B cell (primary cell): Measurements from ENCODE around the gene MAZ. TPM values are rescaled to one million over a fixed set of nuclear protein-coding genes. Genes with fewer than 3 reads are reported as not detected.
A peak's percentile ranks its signal among the peaks of the same experiment; 100 is the strongest.

Experiments used
- ATAC-seq: fragments of 200-7000 bp; cut with Tn5 transposase; one replicate; pipeline ENCODE4 v1.10.0; 2021; ENCODE audit warnings: low read depth, mild to moderate bottlenecking, moderate number of reproducible peaks, moderate library complexity
- CTCF ChIA-PET: fragments of 350-600 bp; sonication (Branson Sonifier 250); formaldehyde crosslinking; loops from one replicate; lab custom pipeline; 2021; ENCODE audit warnings: antibody characterized with exemption, inconsistent platforms; lab: Charles Lee
- POLR2A ChIA-PET: fragments of 350-600 bp; sonication (Branson Sonifier 250); formaldehyde crosslinking; loops from one replicate; lab custom pipeline; 2021; ENCODE audit warnings: antibody characterized with exemption; lab: Charles Lee
- DNase-seq: peaks from one replicate; pipeline ENCODE4 v3.0.0; 2013
- H2AFZ ChIP-seq: 2 replicates; pipeline ENCODE4 v1.6.1; 2012; ENCODE audit warnings: mild to moderate bottlenecking, low read depth, low read length; ENCODE audit not compliant: insufficient read depth, poor library complexity, severe bottlenecking
- H3K27ac ChIP-seq, 2 donors: 1 replicate in 1 of 2; 2 replicates in 1 of 2; pipeline ENCODE4 v1.5.1; 2012 to 2013; ENCODE audit warnings: low read length in 2 of 2, mild to moderate bottlenecking in 2 of 2, moderate library complexity in 1 of 2
- H3K27me3 ChIP-seq, 4 experiments: fragments of 200-600 bp in 1 of 4; sonication (generic) in 1 of 4; replicated peaks in 1 of 4; 1 replicate in 2 of 4; 2 replicates in 2 of 4; pipeline versions ENCODE4 v1.6.1 to v1.7.0; 2013 to 2016; ENCODE audit warnings: low read length in 3 of 4, mild to moderate bottlenecking in 2 of 4, mixed read lengths in 1 of 4, moderate library complexity in 1 of 4; ENCODE audit not compliant: insufficient read depth in 4 of 4, control insufficient read depth in 3 of 4; ENCODE audit errors: control extremely low read depth in 1 of 4
- H3K36me3 ChIP-seq, 2 experiments: replicated peaks in 1 of 2; 1 replicate in 1 of 2; 2 replicates in 1 of 2; pipeline versions ENCODE4 v1.6.1 to v1.7.1; 2013; ENCODE audit warnings: low read length in 1 of 2; ENCODE audit not compliant: insufficient read depth in 2 of 2, control insufficient read depth in 1 of 2; ENCODE audit errors: control extremely low read depth in 1 of 2, extremely low read depth in 1 of 2
- H3K4me1 ChIP-seq, 2 donors: fragments of 200-600 bp in 1 of 2; sonication (generic) in 1 of 2; 1 replicate in 1 of 2; 2 replicates in 1 of 2; pipeline versions ENCODE4 v1.5.1 to v1.6.1; 2013 to 2017; ENCODE audit warnings: low read length in 2 of 2; ENCODE audit not compliant: control insufficient read depth in 2 of 2, insufficient read depth in 2 of 2
- H3K4me2 ChIP-seq: replicated peaks from 2 replicates; pipeline ENCODE3; 2012; ENCODE audit warnings: mild to moderate bottlenecking, low read depth, low read length; ENCODE audit not compliant: poor library complexity, severe bottlenecking
- H3K4me3 ChIP-seq, 5 experiments: fragments of 200-600 bp in 1 of 5; sonication (generic) in 1 of 5; 1 replicate in 3 of 5; 2 replicates in 2 of 5; pipeline versions ENCODE4 v1.5.1 to v1.7.0; 2011 to 2016; ENCODE audit warnings: low read length in 4 of 5, mild to moderate bottlenecking in 4 of 5, low read depth in 2 of 5, control low read depth in 1 of 5, moderate library complexity in 1 of 5; ENCODE audit not compliant: insufficient read depth in 1 of 5; ENCODE audit errors: control extremely low read depth in 1 of 5, extremely low read depth in 1 of 5
- H3K79me2 ChIP-seq: fragments of 200-600 bp; sonication (generic); one replicate; pipeline ENCODE4 v1.6.0; 2016; ENCODE audit warnings: low read length; ENCODE audit not compliant: control insufficient read depth, insufficient read depth
- H3K9ac ChIP-seq: fragments of 200-600 bp; sonication (generic); 2 replicates; pipeline ENCODE4 v1.6.1; 2017; ENCODE audit warnings: mild to moderate bottlenecking, low read length, moderate library complexity
- H3K9me3 ChIP-seq, 3 donors: one replicate each; pipeline versions ENCODE4 v1.6.1 to v1.7.1; 2013; ENCODE audit warnings: low read length in 2 of 3; ENCODE audit not compliant: control insufficient read depth in 2 of 3, insufficient read depth in 1 of 3; ENCODE audit errors: control extremely low read depth in 1 of 3
- H4K20me1 ChIP-seq: 2 replicates; pipeline ENCODE4 v1.6.0; 2012; ENCODE audit warnings: mild to moderate bottlenecking, low read length; ENCODE audit not compliant: insufficient read depth, control insufficient read depth, poor library complexity, severe bottlenecking
- H3K27ac Mint-ChIP-seq: one replicate; pipeline ENCODE4 v1.8.0; 2021; ENCODE audit warnings: mixed read lengths
- H3K27me3 Mint-ChIP-seq: one replicate; pipeline ENCODE4 v1.8.0; 2021; ENCODE audit warnings: mixed read lengths
- H3K4me1 Mint-ChIP-seq: one replicate; pipeline ENCODE4 v1.8.0; 2021; ENCODE audit warnings: mixed read lengths
- H3K4me3 Mint-ChIP-seq: one replicate; pipeline ENCODE4 v1.8.0; 2021; ENCODE audit warnings: mixed read lengths
- H3K9me3 Mint-ChIP-seq: one replicate; pipeline ENCODE4 v1.8.0; 2022; ENCODE audit warnings: mixed read lengths; ENCODE audit not compliant: insufficient read depth
- CTCF ChIP-seq: fragments of 200-600 bp; IDR thresholded peaks from one replicate; pipeline ENCODE4 v1.8.0; 2022; ENCODE audit warnings: antibody characterized with exemption, mild to moderate bottlenecking
- EZH2 ChIP-seq: IDR thresholded peaks from 2 replicates; pipeline ENCODE4 v1.6.1; 2012; ENCODE audit warnings: borderline replicate concordance, low read depth, mild to moderate bottlenecking, moderate library complexity, low read length; ENCODE audit not compliant: insufficient read depth, poor library complexity, severe bottlenecking
- WGBS: methylation state at CpG from one replicate; pipeline ENCODE4 v1.1.5; 2013; ENCODE audit warnings: missing lambda C conversion rate; ENCODE audit not compliant: insufficient coverage; 5-methylcytosine and 5-hydroxymethylcytosine counted together
- intact Hi-C: fragments of 100-400 bp; cut with micrococcal nuclease; formaldehyde crosslinking; loops from one replicate; pipeline ENCODE4 v1.10.0; 2022
- polyA plus RNA-seq: library from polyadenylated mRNA; depleted of rRNA; stranded (reverse); fragments of >200 nt; gene quantifications from 2 replicates; pipeline ENCODE4 v1.2.3, GENCODE V29; 2012
- total RNA-seq, 2 donors: library from RNA; stranded (reverse); fragments of 120-200 nt in 1 of 2; gene quantifications; 1 replicate in 1 of 2; 2 replicates in 1 of 2; pipeline versions ENCODE4 v1.2.3 to v1.2.4, GENCODE V29; 2013 to 2022

MAZ gene
- total and polyA plus RNA-seq, 2 donors (not counting 1 experiment from before 2014, with no cell fraction given), result 170 to 198 TPM

- peak overlapping the region; percentile 92 for H3K4me2 ChIP-seq
- no peak for TF ChIP-seq EZH2
- TF ChIP-seq CTCF, result peak; percentile 13
- no peaks in the 10 kb centered on the region for H3K27me3 ChIP-seq
- H3K4me1 ChIP-seq, result peaks cover 42 to 48% of the 10 kb centered on the region in 2 donors
- POLR2A ChIA-PET, result interaction anchor here (0.6 to 4.3 kb wide), 13 partner anchors 8 to 572 kb away, joined by 3 to 31 read pairs (median 5); partner anchors contain the start of genes C16orf54, KIF22, MVP and PAGR1
- intact Hi-C loops, result loop anchor here (1.0 to 5.0 kb wide), 4 partner anchors 11 to 121 kb away; partner anchors contain the start of genes KCTD13, KIF22 and PAGR1
- H3K27ac ChIP-seq, result peak overlapping the region; percentile 87 to 91
- no peaks in the 10 kb centered on the region for H3K9me3 Mint-ChIP-seq
- H3K27ac Mint-ChIP-seq, result peak overlapping the region; percentile 100
- WGBS, result under 1% methylated on average over 73 of the region's 103 CpGs
- peaks cover 4 to 23% of the 10 kb centered on the region in 2 experiments for H3K36me3 ChIP-seq
- peaks cover 31% of the 10 kb centered on the region for H3K79me2 ChIP-seq
- peak; percentile 69 for ATAC-seq
- H3K27me3 Mint-ChIP-seq, result no peaks in the 10 kb centered on the region
- peaks cover 29% of the 10 kb centered on the region for H4K20me1 ChIP-seq
- peak; percentile 99 for DNase-seq
- H3K4me3 Mint-ChIP-seq, result peak overlapping the region; percentile 98
- H3K9me3 ChIP-seq, result no peaks in the 10 kb centered on the region
- H3K4me1 Mint-ChIP-seq, result peaks cover 43% of the 10 kb centered on the region
- H3K4me3 ChIP-seq, result peak overlapping the region; percentile 63 to 95 (median 89)
- peak overlapping the region; percentile 78 for H2AFZ ChIP-seq
- peak overlapping the region; percentile 85 for H3K9ac ChIP-seq
- CTCF ChIA-PET, result interaction anchor here (1.0 to 3.8 kb wide), 7 partner anchors 12 to 114 kb away, joined by 5 to 66 read pairs (median 7); partner anchors contain the start of genes KIF22, MVP and PAGR1
Observed at GRCh38 chr16:29805232-29806098, 864 bp upstream of the MAZ start.
